IPS DF 19.7 (cell line): Measurements from ENCODE around the gene TMEM242.
"Not testable (repeated sequence)": the region's sequence is repeated elsewhere in the genome, so short reads cannot be mapped to it uniquely, and the experiment has no call there.

Source experiments
- DNase-seq: peaks from one replicate; pipeline ENCODE4 v3.0.0-alpha.2; 2013; ENCODE audit warnings: low read depth, low spot score

The TMEM242 gene

GRCh38 chr6:157325069-157325805, 1.9 kb upstream of the TMEM242 start:
- DNase-seq = no peak

- peak; percentile 60 for DNase-seq
Measured at GRCh38 chr6:157323966-157324300, 614 bp upstream of the TMEM242 start.

- no peak for DNase-seq
Measured at GRCh38 chr6:157322792-157323254, 496 bp downstream of the TMEM242 start.

GRCh38 chr6:157316871-157317814, 6.2 kb downstream of the TMEM242 start:
- no peak for DNase-seq

GRCh38 chr6:157314705-157315321, 8.5 kb downstream of the TMEM242 start:
- DNase-seq = no peak

GRCh38 chr6:157313531-157314467, 9.5 kb downstream of the TMEM242 start:
- DNase-seq = no peak

- DNase-seq = no peak
Measured at GRCh38 chr6:157312757-157313156, 10.6 kb downstream of the TMEM242 start.

GRCh38 chr6:157310693-157311092, 12.6 kb downstream of the TMEM242 start:
- DNase-seq = not testable (repeated sequence)

GRCh38 chr6:157307661-157308060, 15.7 kb downstream of the TMEM242 start:
- DNase-seq = no peak

GRCh38 chr6:157305670-157306653, 17.4 kb downstream of the TMEM242 start:
- no peak for DNase-seq

- DNase-seq = no peak
Measured at GRCh38 chr6:157304899-157305663, 18.2 kb downstream of the TMEM242 start.

GRCh38 chr6:157302736-157303135, 20.6 kb downstream of the TMEM242 start:
- no peak for DNase-seq

GRCh38 chr6:157300436-157300835, 22.9 kb downstream of the TMEM242 start:
- no peak for DNase-seq

- no peak for DNase-seq
Measured at GRCh38 chr6:157300006-157300405, 23.3 kb downstream of the TMEM242 start.

GRCh38 chr6:157298216-157298724, 25.0 kb downstream of the TMEM242 start:
- no peak for DNase-seq

- no peak for DNase-seq
Measured at GRCh38 chr6:157294654-157295053, 28.7 kb downstream of the TMEM242 start.

GRCh38 chr6:157293780-157294179, 29.5 kb downstream of the TMEM242 start:
- no peak for DNase-seq

GRCh38 chr6:157292202-157292601, 31.1 kb downstream of the TMEM242 start:
- DNase-seq = no peak

- DNase-seq = no peak
Measured at GRCh38 chr6:157291356-157291755, 32.0 kb downstream of the TMEM242 start.
